Neuronal stem cell (in vitro differentiated cells): Measurements from ENCODE around the gene VAMP8.
A peak's percentile ranks its signal among the peaks of the same experiment; 100 is the strongest.
"Not testable (repeated sequence)": the region's sequence is repeated elsewhere in the genome, so short reads cannot be mapped to it uniquely, and the experiment has no call there.

Experiments used
- DNase-seq: peaks from one replicate; pipeline ENCODE4 v3.0.0-alpha.2; 2013; ENCODE audit warnings: low spot score
- H2AFZ ChIP-seq: one replicate; pipeline ENCODE4 v1.6.1; 2013; ENCODE audit warnings: mild to moderate bottlenecking, low read length, inconsistent platforms
- H2AK5ac ChIP-seq: 2 replicates; pipeline ENCODE4 v1.6.1; 2013; ENCODE audit warnings: low read depth, mild to moderate bottlenecking, inconsistent platforms, low read length, moderate library complexity, mixed read lengths
- H2BK120ac ChIP-seq: 2 replicates; pipeline ENCODE4 v1.6.1; 2013; ENCODE audit warnings: low read depth, mild to moderate bottlenecking, inconsistent platforms, low read length, moderate library complexity, mixed read lengths
- H2BK12ac ChIP-seq: one replicate; pipeline ENCODE4 v1.6.1; 2013; ENCODE audit warnings: low read length, inconsistent platforms
- H2BK15ac ChIP-seq: 2 replicates; pipeline ENCODE4 v1.6.1; 2013; ENCODE audit warnings: mild to moderate bottlenecking, low read length, inconsistent platforms, mixed read lengths
- H2BK5ac ChIP-seq: one replicate; pipeline ENCODE4 v1.6.1; 2013; ENCODE audit warnings: inconsistent platforms, mild to moderate bottlenecking, low read length, moderate library complexity
- H3K14ac ChIP-seq: one replicate; pipeline ENCODE4 v1.6.1; 2013; ENCODE audit warnings: low read length, inconsistent platforms
- H3K18ac ChIP-seq: 2 replicates; pipeline ENCODE4 v1.6.1; 2013; ENCODE audit warnings: low read length, inconsistent platforms
- H3K23ac ChIP-seq: 2 replicates; pipeline ENCODE4 v1.6.1; 2013; ENCODE audit warnings: low read depth, mild to moderate bottlenecking, mixed read lengths, low read length, inconsistent platforms; ENCODE audit not compliant: poor library complexity
- H3K27ac ChIP-seq: replicated peaks from 3 replicates; pipeline ENCODE4 v1.5.1; 2013; ENCODE audit warnings: low read length, inconsistent platforms
- H3K27me3 ChIP-seq, 3 experiments: 2 replicates each; pipeline ENCODE4 v1.6.1; 2013; ENCODE audit warnings: low read length in 3 of 3, mild to moderate bottlenecking in 2 of 3, inconsistent platforms in 1 of 3, low read depth in 1 of 3, mixed read lengths in 1 of 3, moderate library complexity in 1 of 3; ENCODE audit not compliant: control insufficient read depth in 3 of 3, insufficient read depth in 3 of 3
- H3K36me3 ChIP-seq, 2 donors: replicated peaks in 1 of 2; 2 replicates each; pipeline ENCODE4 v1.6.1; 2013; ENCODE audit warnings: low read length in 2 of 2; ENCODE audit not compliant: control insufficient read depth in 2 of 2, insufficient read depth in 2 of 2
- H3K4ac ChIP-seq: 2 replicates; pipeline ENCODE4 v1.6.1; 2013; ENCODE audit warnings: inconsistent platforms, mild to moderate bottlenecking, low read length, moderate library complexity
- H3K4me1 ChIP-seq, 2 donors: 1 replicate in 1 of 2; 2 replicates in 1 of 2; pipeline ENCODE4 v1.6.1; 2013; ENCODE audit warnings: low read length in 2 of 2, low read depth in 1 of 2; ENCODE audit not compliant: control insufficient read depth in 2 of 2, insufficient read depth in 1 of 2
- H3K4me2 ChIP-seq: one replicate; pipeline ENCODE4 v1.6.1; 2013; ENCODE audit warnings: mild to moderate bottlenecking, low read length, inconsistent platforms; ENCODE audit not compliant: insufficient read depth, poor library complexity, severe bottlenecking
- H3K4me3 ChIP-seq, 2 donors: 2 replicates each; pipeline ENCODE4 v1.5.1; 2013; ENCODE audit warnings: low read length in 2 of 2, mild to moderate bottlenecking in 2 of 2, inconsistent platforms in 1 of 2, moderate library complexity in 1 of 2
- H3K79me1 ChIP-seq: one replicate; pipeline ENCODE4 v1.6.1; 2013; ENCODE audit warnings: low read depth, mild to moderate bottlenecking, inconsistent platforms, low read length, moderate library complexity
- H3K9ac ChIP-seq: one replicate; pipeline ENCODE4 v1.6.1; 2013; ENCODE audit warnings: mild to moderate bottlenecking, low read depth, low read length, inconsistent platforms; ENCODE audit not compliant: poor library complexity
- H3K9me3 ChIP-seq, 2 donors: replicated peaks in 1 of 2; 2 replicates each; pipeline versions ENCODE3 to v1.6.1; 2013; ENCODE audit warnings: low read length in 2 of 2, mild to moderate bottlenecking in 2 of 2, inconsistent platforms in 1 of 2, low read depth in 1 of 2, mixed read lengths in 1 of 2, moderate library complexity in 1 of 2; ENCODE audit not compliant: control insufficient read depth in 2 of 2, insufficient read depth in 1 of 2
- H4K8ac ChIP-seq: one replicate; pipeline ENCODE4 v1.6.1; 2013; ENCODE audit warnings: low read depth, mild to moderate bottlenecking, inconsistent platforms, low read length, moderate library complexity
- H4K91ac ChIP-seq: one replicate; pipeline ENCODE4 v1.6.1; 2013; ENCODE audit warnings: low read length, low read depth, mild to moderate bottlenecking, inconsistent platforms; ENCODE audit not compliant: poor library complexity
- WGBS, 2 donors: extraction: QIAGEN DNeasy Blood & Tissue Kit; methylation state at CpG; one replicate each; pipeline ENCODE4 v1.1.7; 2013; ENCODE audit warnings: missing lambda C conversion rate in 2 of 2, mixed read lengths in 1 of 2; ENCODE audit not compliant: insufficient read length in 2 of 2, insufficient replicate concordance in 1 of 2; ENCODE audit errors: extremely low coverage in 2 of 2; 5-methylcytosine and 5-hydroxymethylcytosine counted together

The VAMP8 gene

DNA sequence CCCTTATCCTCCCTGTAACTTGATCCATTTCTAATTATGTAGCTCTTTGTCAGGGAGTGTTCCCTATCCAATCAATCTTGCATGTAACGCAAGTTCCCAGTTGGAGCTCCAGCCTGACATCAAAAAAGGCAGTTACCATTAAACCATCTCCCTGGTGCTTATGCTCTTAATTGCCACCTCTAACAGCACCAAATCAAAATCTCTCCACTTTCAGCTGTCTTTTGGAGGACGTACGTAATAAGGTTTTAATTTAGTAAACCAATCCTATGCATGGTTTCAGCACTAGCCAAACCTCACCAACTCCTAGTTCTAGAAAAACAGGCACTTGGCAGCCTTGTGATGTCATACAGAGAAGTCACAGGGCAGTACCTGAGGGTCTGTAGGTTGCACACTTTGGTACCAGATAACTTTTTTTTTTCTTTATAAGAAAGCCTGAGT, 33.1 kb upstream of the VAMP8 start:
- H3K9me3 ChIP-seq, H3K14ac ChIP-seq, H3K4me3 ChIP-seq, H2BK12ac ChIP-seq, H2AFZ ChIP-seq, H3K79me1 ChIP-seq, H3K18ac ChIP-seq, H4K91ac ChIP-seq, H2BK15ac ChIP-seq, H4K8ac ChIP-seq, H2BK120ac ChIP-seq, H3K27me3 ChIP-seq, H3K4ac ChIP-seq, DNase-seq, H3K4me2 ChIP-seq, H3K9ac ChIP-seq, H3K23ac ChIP-seq, H2BK5ac ChIP-seq, H2AK5ac ChIP-seq: not testable (repeated sequence)
- Histone ChIP-seq H3K27ac (peak overlapping the region; percentile 23), H3K36me3 (peaks cover 28 to 94% of the 10 kb centered on the region in 2 donors), H3K4me1 (peaks cover 4 to 13% of the 10 kb centered on the region in 2 donors)
- WGBS, 2 donors = no CpG with 5 or more reads among the region's 3 CpGs

DNA sequence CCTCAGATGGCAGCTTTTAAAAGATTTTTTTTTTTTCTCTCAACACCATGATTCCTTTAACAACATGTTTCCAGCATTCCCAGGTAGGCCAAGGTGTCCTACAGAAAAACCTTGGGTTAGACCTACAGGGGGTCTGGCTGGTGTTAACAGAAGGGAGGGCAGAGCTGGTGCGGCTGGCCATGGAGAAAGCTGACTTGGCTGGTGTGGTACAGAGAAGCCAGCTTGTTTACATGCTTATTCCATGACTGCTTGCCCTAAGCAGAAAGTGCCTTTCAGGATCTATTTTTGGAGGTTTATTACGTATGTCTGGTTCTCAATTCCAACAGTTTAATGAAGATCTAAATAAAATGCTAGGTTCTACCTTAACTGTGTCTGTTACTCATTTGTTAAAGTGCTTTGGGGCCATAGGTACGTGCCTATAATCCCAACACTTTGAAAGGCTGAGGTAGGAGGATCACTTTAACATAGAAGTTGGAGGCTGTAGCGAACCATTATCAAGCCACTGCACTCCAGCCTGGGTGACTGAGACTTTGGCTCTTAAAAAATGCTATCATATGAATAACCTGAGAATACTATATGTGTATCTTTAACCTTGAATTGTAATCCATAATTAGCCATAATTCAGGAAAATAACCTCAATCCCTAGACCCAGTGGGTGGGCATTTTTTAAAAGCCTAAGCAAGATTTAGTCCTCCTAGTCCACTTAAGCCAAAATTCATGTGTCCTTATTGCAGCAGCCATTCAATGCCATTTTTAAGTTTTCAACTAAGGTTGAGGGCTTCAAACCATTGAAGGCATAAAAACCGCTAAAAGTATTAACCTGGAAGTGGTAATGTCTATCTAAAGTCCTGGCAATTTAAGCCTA, 32.2 kb upstream of the VAMP8 start:
- not testable (repeated sequence) for H2BK5ac ChIP-seq, H3K14ac ChIP-seq, H2BK120ac ChIP-seq, DNase-seq, H2AK5ac ChIP-seq, H3K9me3 ChIP-seq, H3K27ac ChIP-seq, H3K79me1 ChIP-seq, H3K18ac ChIP-seq, H3K23ac ChIP-seq, H3K4ac ChIP-seq, H4K91ac ChIP-seq, H3K9ac ChIP-seq, H2BK15ac ChIP-seq, H2AFZ ChIP-seq, H4K8ac ChIP-seq, H2BK12ac ChIP-seq, H3K27me3 ChIP-seq, H3K4me2 ChIP-seq, H3K4me3 ChIP-seq
- Histone ChIP-seq H3K4me1 (peaks cover 4 to 13% of the 10 kb centered on the region in 2 donors), H3K36me3 (peaks cover 30 to 92% of the 10 kb centered on the region in 2 donors)
- WGBS, 2 donors = no CpG with 5 or more reads among the region's 5 CpGs

DNA sequence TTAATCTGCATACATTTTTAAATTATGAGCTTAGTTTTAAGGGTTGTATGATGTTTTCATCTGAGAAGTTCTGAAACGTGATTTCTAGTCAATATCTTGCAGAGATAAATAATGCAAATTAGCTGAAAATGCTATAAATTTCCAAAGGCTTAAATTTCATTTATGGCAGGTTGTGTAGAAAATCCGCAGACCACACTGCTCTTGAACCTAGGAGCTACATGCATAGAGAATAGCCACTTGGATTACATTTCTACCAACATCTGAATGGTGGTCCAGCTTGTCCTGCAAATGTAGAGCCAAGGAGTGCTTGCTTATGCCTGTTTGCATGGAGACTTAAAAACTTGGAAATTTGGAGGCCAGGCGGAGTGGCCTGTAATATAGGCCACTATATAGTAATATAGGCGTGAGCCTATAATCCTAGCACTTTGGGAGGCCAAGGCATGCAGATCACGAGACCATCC, 31.6 kb upstream of the VAMP8 start:
- Histone ChIP-seq H2BK120ac (no peak overlapping the region), H3K9ac (no peak overlapping the region), H3K27ac (no peak overlapping the region), H4K8ac (no peak overlapping the region), H3K23ac (no peak overlapping the region), H3K4me2 (no peak overlapping the region), H3K79me1 (peaks cover 2% of the 10 kb centered on the region), H2AFZ (no peak overlapping the region), H2AK5ac (no peak overlapping the region), H3K9me3 (no peaks in the 10 kb centered on the region), H3K18ac (no peak overlapping the region), H3K27me3 (no peaks in the 10 kb centered on the region), H3K36me3 (peaks cover 35 to 92% of the 10 kb centered on the region in 2 donors), H3K14ac (no peak overlapping the region), H2BK15ac (no peak overlapping the region), H3K4me1 (peaks cover 4 to 13% of the 10 kb centered on the region in 2 donors), H2BK5ac (no peak overlapping the region), H3K4ac (no peak overlapping the region), H3K4me3 (no peak overlapping the region), H2BK12ac (no peak overlapping the region), H4K91ac (no peak overlapping the region)
- WGBS, 2 donors = no CpG with 5 or more reads among the region's 5 CpGs
- no peak for DNase-seq

DNA sequence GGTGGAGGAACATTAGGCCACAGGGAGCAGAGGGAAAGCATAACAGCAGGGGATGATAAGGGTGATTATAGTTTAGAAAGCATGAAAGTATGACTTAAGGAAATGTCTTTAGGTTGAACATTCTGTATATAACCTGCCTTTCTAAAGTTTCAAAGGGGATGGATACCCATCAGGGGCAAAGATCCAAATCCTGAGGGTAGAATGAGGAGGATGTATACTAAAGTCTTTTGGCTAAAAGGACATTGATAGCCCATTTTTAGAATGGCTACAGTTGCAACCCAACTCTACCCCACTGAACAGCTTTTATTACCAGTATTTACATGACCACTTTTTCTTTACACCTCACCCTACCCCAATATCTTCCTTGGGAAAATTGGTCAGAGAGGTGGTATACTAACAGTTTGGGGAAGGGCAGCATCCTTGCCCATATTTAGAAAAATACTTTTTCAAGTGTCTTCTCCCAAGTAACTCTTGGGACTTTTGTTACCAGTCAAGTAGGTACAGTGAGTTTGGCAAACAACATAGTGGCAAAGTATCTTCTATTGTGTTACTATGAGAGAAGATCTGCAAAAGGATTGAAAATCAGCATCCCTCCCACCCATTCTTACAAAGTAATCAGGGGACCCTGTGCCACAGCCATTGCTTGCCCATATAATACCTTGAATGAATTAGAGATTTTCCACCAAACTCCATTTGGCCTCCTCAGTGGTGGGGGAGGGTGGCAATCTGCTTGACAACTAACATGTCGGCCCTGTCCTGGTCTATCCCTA, 30.1 kb upstream of the VAMP8 start:
- no peaks in the 10 kb centered on the region for H3K79me1 ChIP-seq
- H2BK5ac ChIP-seq = no peak overlapping the region
- H3K9me3 ChIP-seq = no peaks in the 10 kb centered on the region
- H3K23ac ChIP-seq = no peak overlapping the region
- H2BK15ac ChIP-seq = no peak overlapping the region
- peaks cover 0 to 2% of the 10 kb centered on the region in 2 donors for H3K4me1 ChIP-seq
- H3K14ac ChIP-seq = no peak overlapping the region
- no peak overlapping the region for H3K4me3 ChIP-seq
- H2AK5ac ChIP-seq = no peak overlapping the region
- DNase-seq = no peak
- H3K36me3 ChIP-seq = peaks cover 35 to 92% of the 10 kb centered on the region in 2 donors
- H2BK12ac ChIP-seq = no peak overlapping the region
- no peak overlapping the region for H2BK120ac ChIP-seq
- H3K4ac ChIP-seq = no peak overlapping the region
- H3K4me2 ChIP-seq = no peak overlapping the region
- H3K18ac ChIP-seq = no peak overlapping the region
- H4K8ac ChIP-seq = no peak overlapping the region
- H4K91ac ChIP-seq = no peak overlapping the region
- WGBS, 2 donors = no CpG with 5 or more reads among the region's 1 CpG
- H3K9ac ChIP-seq = no peak overlapping the region
- H3K27me3 ChIP-seq = no peaks in the 10 kb centered on the region
- no peak overlapping the region for H2AFZ ChIP-seq
- no peak overlapping the region for H3K27ac ChIP-seq
